Memory B cell (primary cell): ENCODE measurements around the gene HBG2.
"Not testable (repeated sequence)": the region's sequence is repeated elsewhere in the genome, so short reads cannot be mapped to it uniquely, and the experiment has no call there.

Experiments used
- ATAC-seq: fragments of 150-1000 bp; cut with Tn5 transposase; 2 replicates; pipeline ENCODE4 v1.10.0; 2021; ENCODE audit warnings: low read depth, mild to moderate bottlenecking, moderate library complexity
- DNase-seq, 2 donors: peaks; one replicate each; pipeline ENCODE4 v3.0.0; 2022; ENCODE audit warnings: low spot score in 2 of 2
- H3K27ac Mint-ChIP-seq: one replicate; pipeline ENCODE4 v1.8.0; 2022; ENCODE audit warnings: mild to moderate bottlenecking, moderate library complexity, mixed read lengths
- H3K27me3 Mint-ChIP-seq: one replicate; pipeline ENCODE4 v1.8.0; 2022; ENCODE audit warnings: mixed read lengths
- H3K36me3 Mint-ChIP-seq: one replicate; pipeline ENCODE4 v1.8.0; 2022; ENCODE audit warnings: mild to moderate bottlenecking, mixed read lengths
- H3K4me1 Mint-ChIP-seq: one replicate; pipeline ENCODE4 v1.8.0; 2022; ENCODE audit warnings: mixed read lengths
- H3K4me3 Mint-ChIP-seq: one replicate; pipeline ENCODE4 v1.8.0; 2022; ENCODE audit warnings: mild to moderate bottlenecking, moderate library complexity, mixed read lengths
- H3K9me3 Mint-ChIP-seq: one replicate; pipeline ENCODE4 v1.8.0; 2022; ENCODE audit warnings: mixed read lengths

The HBG2 gene

GRCh38 chr11:5274395-5274794 is 19.8 kb upstream of the HBG2 start:
- Mint-ChIP-seq H3K4me1 (no peaks in the 10 kb centered on the region), H3K36me3 (no peaks in the 10 kb centered on the region), H3K27ac (no peak overlapping the region), H3K9me3 (no peaks in the 10 kb centered on the region), H3K27me3 (peaks cover 7% of the 10 kb centered on the region), H3K4me3 (no peak overlapping the region)
- ATAC-seq (no peak), DNase-seq (no peak)

DNA sequence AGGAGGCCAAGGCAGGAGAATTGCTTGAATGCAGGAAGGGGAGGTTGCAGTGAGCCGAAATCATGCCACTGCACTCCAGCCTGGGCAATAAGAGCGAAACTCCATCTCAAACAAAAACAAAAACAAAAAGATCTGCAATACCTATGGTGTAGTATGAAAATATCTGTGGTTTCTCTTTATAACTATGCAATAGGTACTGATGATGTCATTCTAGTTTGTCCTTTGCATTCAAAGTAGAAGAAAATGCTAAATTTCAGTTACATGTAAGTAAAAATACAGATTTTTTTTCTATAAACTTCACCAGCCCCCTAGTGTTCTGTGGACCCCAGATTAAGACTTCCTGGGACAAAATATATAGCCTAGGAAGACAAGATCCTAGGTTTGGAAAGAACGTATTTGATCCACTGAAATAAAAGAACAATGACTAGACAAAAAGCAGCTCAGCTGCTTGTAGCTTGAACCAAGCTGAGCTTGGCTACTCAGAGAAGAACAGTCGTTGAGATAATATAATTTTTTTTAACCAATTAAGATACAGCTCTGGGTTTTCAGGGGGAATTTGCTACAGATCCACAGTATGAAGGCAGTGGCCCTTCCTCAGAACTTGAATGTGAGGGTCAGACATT is 17.9 kb upstream of the HBG2 start:
- no peaks in the 10 kb centered on the region for H3K9me3 Mint-ChIP-seq
- ATAC-seq (no peak), DNase-seq (no peak)
- no peak overlapping the region for H3K4me3 Mint-ChIP-seq
- H3K4me1 Mint-ChIP-seq: no peaks in the 10 kb centered on the region
- no peaks in the 10 kb centered on the region for H3K36me3 Mint-ChIP-seq
- peaks cover 6% of the 10 kb centered on the region for H3K27me3 Mint-ChIP-seq
- no peak overlapping the region for H3K27ac Mint-ChIP-seq

- Mint-ChIP-seq H3K27me3 (peaks cover 6% of the 10 kb centered on the region), H3K4me3 (no peak within 1 kb of the TSS), H3K36me3 (no peaks in the 10 kb centered on the region), H3K4me1 (no peaks in the 10 kb centered on the region), H3K9me3 (no peaks in the 10 kb centered on the region), H3K27ac (no peak within 1 kb of the TSS)
- ATAC-seq: no peak
- DNase-seq: no peak
These were observed 15.2 kb upstream of the HBG2 start, which contains the start of gene HBE1 for GRCh38 chr11:5269715-5270147. TSS of gene HBE1 (minus strand) at chr11:5269945. CDS start at chr11:5269890, 55 bp downstream.

- H3K4me3 Mint-ChIP-seq: no peak overlapping the region
These were observed 12.5 kb upstream of the HBG2 start for GRCh38 chr11:5267033-5267563.

DNA sequence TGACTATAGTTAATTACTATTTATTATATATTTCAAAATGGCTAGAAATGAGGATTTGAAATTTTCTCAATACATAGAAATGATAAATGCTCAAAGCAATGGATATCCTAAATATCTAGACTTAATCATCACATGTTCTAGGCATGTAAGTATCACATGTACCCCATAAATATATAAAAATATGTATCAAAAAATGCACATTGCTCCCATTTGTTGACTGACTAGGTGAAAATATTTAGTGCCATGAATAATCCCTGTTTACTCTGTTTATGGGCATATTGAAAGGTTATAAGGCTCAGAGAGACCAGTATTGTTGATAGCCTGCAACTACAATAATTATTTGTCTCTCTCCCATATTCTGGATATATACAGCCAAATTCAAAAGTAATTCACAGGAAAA is 12.0 kb upstream of the HBG2 start:
- Mint-ChIP-seq H3K4me1 (no peaks in the 10 kb centered on the region), H3K27me3 (peaks cover 3% of the 10 kb centered on the region), H3K27ac (no peak overlapping the region), H3K36me3 (no peaks in the 10 kb centered on the region), H3K9me3 (peaks cover 1% of the 10 kb centered on the region), H3K4me3 (no peak overlapping the region)
- no peak for DNase-seq
- ATAC-seq: no peak

More at GRCh38 chr11:5267033-5267563, 12.5 kb upstream of the HBG2 start:
- no peak for DNase-seq
- Mint-ChIP-seq H3K27me3 (peaks cover 3% of the 10 kb centered on the region), H3K27ac (no peak overlapping the region), H3K4me1 (no peaks in the 10 kb centered on the region), H3K9me3 (peaks cover 1% of the 10 kb centered on the region), H3K36me3 (no peaks in the 10 kb centered on the region)
- no peak for ATAC-seq

DNA sequence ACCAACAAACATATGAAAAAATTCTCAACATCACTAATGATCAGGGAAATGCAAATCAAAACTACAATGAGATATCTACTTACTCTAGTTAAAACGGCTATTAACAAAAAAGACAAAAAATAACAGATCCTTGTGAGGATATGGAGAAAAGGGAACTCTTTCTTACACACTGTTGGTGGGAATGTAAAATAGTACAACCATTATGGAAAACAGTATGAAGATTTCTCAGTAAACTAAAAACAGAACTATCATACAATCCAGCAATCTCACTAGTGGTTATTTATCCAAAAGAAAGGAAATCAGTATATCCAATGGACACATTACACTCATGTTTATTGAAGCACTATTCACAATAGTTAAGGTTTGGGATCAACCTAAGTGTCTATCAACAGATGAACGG is 11.3 kb upstream of the HBG2 start:
- Mint-ChIP-seq H3K4me1 (no peaks in the 10 kb centered on the region), H3K27me3 (peaks cover 1% of the 10 kb centered on the region), H3K27ac (no peak overlapping the region), H3K36me3 (no peaks in the 10 kb centered on the region), H3K9me3 (peaks cover 1% of the 10 kb centered on the region), H3K4me3 (no peak overlapping the region)
- no peak for DNase-seq
- no peak for ATAC-seq

DNA sequence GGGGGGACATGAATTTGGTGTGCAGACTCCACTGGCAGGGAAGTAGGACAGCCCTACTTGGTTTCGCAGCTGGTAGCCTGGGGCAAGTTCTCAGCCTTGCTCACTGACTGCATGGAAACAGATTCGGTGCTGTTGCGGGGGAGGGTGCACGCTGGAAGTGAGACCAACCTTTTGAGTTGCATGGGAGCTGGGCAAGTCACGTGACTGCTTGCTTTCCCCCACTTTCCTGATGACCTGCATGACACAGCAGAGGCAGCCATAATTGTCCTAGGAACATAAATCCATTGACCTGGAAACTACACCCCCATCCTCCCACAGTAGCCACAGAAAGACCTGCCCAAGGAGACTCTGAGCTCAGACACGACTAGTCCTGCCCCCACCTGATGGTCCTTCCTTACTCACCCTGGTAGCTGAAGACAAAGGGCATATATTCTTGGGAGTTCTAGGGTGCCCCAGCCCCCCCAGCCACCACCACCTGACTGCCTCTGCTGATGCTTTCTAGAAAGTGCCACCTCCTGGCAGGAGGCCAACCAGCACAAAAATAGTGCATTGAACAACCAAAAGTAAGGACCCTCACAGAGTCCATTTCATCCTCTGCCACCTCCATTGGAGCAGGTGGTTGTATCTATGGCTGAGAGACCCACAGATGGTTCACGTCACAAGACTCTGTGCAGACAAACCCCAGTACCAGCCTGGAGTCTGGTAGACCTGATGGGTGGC is 4.1 kb upstream of the HBG2 start:
- no peak overlapping the region for H3K27ac Mint-ChIP-seq
- H3K36me3 Mint-ChIP-seq: no peaks in the 10 kb centered on the region
- H3K4me3 Mint-ChIP-seq: no peak overlapping the region
- peaks cover 1% of the 10 kb centered on the region for H3K9me3 Mint-ChIP-seq
- ATAC-seq (no peak), DNase-seq (no peak)
- H3K27me3 Mint-ChIP-seq: peaks cover 6% of the 10 kb centered on the region
- H3K4me1 Mint-ChIP-seq: no peaks in the 10 kb centered on the region

DNA sequence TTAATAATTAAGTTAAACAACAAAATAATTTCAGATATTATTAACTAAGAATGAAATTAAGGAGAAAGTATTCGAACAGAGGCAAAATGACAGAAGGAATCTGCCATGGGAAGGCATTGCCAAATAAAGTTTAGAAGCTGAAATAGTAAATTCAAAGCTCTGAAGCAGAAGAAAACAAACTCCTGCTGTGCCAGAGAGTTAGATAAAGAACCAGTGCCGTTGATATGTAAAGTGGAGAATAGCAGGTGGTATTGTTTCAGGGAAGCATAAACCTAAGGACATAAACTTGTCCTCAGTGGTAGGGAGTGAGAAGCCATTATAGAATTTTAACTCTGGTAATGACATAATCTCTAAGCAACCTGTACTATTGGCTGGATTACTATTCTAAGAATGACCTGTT is 2.7 kb upstream of the HBG2 start:
- Mint-ChIP-seq H3K27me3 (peaks cover 8% of the 10 kb centered on the region), H3K9me3 (no peaks in the 10 kb centered on the region), H3K4me3 (no peak overlapping the region), H3K27ac (no peak overlapping the region), H3K36me3 (no peaks in the 10 kb centered on the region), H3K4me1 (no peaks in the 10 kb centered on the region)
- ATAC-seq (no peak), DNase-seq (no peak)

DNA sequence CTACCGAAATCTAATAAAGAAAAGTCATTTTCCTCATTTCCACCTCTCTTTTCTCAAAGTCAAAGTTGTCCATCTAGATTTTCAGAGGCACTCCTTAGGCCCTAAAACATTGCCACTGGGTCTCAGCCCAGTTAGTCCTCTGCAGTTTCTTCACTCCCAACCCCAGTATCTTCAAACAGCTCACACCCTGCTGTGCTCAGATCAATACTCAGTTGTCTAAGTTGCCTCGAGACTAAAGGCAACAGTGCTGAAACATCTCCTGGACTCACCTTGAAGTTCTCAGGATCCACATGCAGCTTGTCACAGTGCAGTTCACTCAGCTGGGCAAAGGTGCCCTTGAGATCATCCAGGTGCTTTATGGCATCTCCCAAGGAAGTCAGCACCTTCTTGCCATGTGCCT is 558 bp downstream of the HBG2 start:
- DNase-seq, H3K36me3 Mint-ChIP-seq, ATAC-seq, H3K9me3 Mint-ChIP-seq, H3K27ac Mint-ChIP-seq, H3K4me3 Mint-ChIP-seq, H3K4me1 Mint-ChIP-seq, H3K27me3 Mint-ChIP-seq: not testable (repeated sequence)

DNA sequence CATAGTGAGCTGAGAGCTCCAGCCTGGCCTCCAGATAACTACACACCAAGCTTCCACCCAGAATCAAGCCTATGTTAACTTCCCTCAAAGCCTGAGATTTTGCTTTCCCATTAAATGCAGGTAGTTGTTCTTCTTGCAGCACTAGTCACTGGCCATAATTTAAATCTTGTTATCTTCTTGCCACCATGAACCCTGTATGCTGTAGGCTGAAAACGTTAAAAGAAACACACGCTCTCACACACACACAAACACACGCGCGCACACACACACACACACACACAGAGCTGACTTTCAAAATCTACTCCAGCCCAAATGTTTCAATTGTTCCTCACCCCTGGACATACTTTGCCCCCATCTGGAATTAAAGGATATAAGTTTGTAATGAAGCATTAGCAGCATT is 1.1 kb downstream of the HBG2 start:
- H3K27ac Mint-ChIP-seq, H3K4me1 Mint-ChIP-seq, H3K9me3 Mint-ChIP-seq: not testable (repeated sequence)

DNA sequence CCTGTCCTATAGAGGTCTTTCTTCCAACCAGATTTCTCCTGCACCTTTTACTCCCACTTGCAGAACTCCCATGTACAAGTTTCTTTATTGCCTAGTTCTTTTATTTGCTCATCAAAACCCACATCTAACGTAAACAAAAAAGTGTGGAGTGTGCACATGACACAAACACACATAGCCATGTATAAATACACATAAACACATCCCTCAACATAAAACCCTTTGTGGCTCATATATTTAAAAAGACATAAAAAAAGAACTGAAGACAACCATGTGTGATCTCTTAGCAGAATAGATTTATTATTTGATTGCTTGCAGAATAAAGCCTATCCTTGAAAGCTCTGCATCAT is 1.7 kb downstream of the HBG2 start:
- ATAC-seq: no peak
- Mint-ChIP-seq H3K4me3 (no peak overlapping the region), H3K27me3 (peaks cover 8% of the 10 kb centered on the region), H3K9me3 (no peaks in the 10 kb centered on the region), H3K27ac (no peak overlapping the region), H3K36me3 (no peaks in the 10 kb centered on the region), H3K4me1 (no peaks in the 10 kb centered on the region)
- no peak for DNase-seq

More for the DNA sequence above, 1.1 kb downstream of the HBG2 start:
- H3K4me3 Mint-ChIP-seq, H3K36me3 Mint-ChIP-seq, ATAC-seq, H3K27me3 Mint-ChIP-seq, DNase-seq: not testable (repeated sequence)

- H3K36me3 Mint-ChIP-seq: no peaks in the 10 kb centered on the region
- no peaks in the 10 kb centered on the region for H3K4me1 Mint-ChIP-seq
- no peak for DNase-seq
- H3K4me3 Mint-ChIP-seq: no peak overlapping the region
- no peak for ATAC-seq
- H3K9me3 Mint-ChIP-seq: no peaks in the 10 kb centered on the region
- H3K27me3 Mint-ChIP-seq: peaks cover 6% of the 10 kb centered on the region
- H3K27ac Mint-ChIP-seq: no peak overlapping the region
These were observed 2.2 kb downstream of the HBG2 start for GRCh38 chr11:5252192-5252918.

DNA sequence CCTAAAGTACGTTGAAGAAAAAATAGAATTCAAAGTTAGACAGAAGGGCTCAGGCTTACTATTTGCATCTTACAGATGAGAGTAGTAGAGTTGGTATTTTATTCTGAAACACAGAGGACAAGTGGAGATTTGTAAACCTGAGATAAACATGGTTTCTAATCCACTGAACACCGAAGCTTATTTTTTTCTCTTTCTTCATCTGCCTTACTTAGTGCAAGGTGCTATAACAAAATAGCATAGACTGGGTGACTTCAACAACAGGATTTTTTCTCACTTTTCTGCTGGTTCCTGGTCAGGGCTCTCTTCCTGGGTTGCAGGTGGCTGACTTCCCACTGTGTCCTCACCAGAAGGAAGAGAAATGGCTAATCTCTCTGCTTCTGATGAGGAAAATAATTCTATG is 2.8 kb downstream of the HBG2 start:
- Mint-ChIP-seq H3K9me3 (no peaks in the 10 kb centered on the region), H3K36me3 (no peaks in the 10 kb centered on the region), H3K4me1 (no peaks in the 10 kb centered on the region), H3K4me3 (no peak overlapping the region), H3K27ac (no peak overlapping the region), H3K27me3 (peaks cover 6% of the 10 kb centered on the region)
- ATAC-seq (no peak), DNase-seq (no peak)

DNA sequence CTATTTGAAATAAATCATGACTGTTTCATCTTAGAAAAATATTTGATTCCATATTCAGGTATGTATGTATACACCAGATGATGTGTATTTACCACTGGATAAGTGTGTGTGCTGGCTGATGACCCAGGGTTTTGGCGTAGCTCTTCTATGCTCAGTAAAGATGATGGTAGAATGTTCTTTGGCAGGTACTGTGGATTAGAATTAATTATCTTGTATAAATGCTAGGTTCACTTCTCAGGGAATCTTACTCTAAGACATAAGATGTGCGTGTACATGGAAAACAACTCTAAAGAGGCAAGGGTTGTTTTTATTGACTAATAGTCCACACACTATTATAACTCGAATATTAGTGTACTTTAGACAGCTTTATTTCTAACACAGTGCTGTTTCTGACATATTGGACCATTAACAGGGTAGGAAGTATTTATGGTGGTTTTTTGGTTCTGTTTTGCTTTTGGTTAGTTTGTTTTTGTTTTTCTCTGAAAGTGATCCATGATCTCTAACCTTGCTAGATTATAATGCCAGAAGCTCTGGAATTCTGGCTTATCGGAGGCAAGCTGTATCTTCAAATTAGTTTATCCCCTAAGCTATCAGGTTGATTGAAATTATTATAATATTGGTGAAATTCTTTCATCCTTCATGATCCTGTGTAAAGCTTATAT is 3.9 kb downstream of the HBG2 start:
- no peak for ATAC-seq
- Mint-ChIP-seq H3K9me3 (no peaks in the 10 kb centered on the region), H3K36me3 (no peaks in the 10 kb centered on the region)

More for the DNA sequence above, 3.9 kb downstream of the HBG2 start:
- Mint-ChIP-seq H3K27ac (no peak overlapping the region), H3K4me3 (no peak overlapping the region), H3K27me3 (peaks cover 6% of the 10 kb centered on the region), H3K4me1 (no peaks in the 10 kb centered on the region)
- no peak for DNase-seq
